ENCODE measurements around the gene SLC19A2.

DNA sequence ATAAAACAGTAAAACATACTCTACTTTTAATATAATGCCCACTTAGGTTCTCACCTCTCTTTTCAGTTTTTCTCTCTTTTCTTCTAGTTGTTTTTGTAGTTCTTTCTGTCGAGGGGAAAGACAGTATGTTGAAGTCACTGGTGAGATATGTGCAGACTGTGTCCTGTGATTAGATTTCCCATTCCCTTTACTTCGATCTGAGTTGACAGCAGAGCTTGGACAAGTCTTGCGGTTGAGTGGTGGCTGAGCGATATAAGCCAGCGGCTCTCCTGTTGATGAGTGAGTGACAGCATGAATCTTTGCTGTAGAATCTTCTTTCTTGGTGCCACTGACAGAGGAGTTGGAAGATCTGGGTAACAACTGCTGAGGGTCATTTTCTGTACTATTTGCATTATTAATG lies 64.4 kb downstream of the SLC19A2 start:
- TF ChIP-seq, protein P1, sequence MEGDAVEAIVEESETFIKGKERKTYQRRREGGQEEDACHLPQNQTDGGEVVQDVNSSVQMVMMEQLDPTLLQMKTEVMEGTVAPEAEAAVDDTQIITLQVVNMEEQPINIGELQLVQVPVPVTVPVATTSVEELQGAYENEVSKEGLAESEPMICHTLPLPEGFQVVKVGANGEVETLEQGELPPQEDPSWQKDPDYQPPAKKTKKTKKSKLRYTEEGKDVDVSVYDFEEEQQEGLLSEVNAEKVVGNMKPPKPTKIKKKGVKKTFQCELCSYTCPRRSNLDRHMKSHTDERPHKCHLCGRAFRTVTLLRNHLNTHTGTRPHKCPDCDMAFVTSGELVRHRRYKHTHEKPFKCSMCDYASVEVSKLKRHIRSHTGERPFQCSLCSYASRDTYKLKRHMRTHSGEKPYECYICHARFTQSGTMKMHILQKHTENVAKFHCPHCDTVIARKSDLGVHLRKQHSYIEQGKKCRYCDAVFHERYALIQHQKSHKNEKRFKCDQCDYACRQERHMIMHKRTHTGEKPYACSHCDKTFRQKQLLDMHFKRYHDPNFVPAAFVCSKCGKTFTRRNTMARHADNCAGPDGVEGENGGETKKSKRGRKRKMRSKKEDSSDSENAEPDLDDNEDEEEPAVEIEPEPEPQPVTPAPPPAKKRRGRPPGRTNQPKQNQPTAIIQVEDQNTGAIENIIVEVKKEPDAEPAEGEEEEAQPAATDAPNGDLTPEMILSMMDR (IDR thresholded peaks at IDR 0.05) = no peak
- TF ChIP-seq POLR2AphosphoS2 (conservative IDR thresholded peaks at IDR 0.05; ENCODE audit: low read length) = no peak

Measured in A549 (cell line).